Hepatocyte (in vitro differentiated cells): ENCODE measurements around the gene KSR2. TPM values are rescaled to one million over a fixed set of nuclear protein-coding genes. Genes with fewer than 3 reads are reported as not detected.

Source experiments
- DNase-seq: peaks from one replicate; pipeline ENCODE4 v3.0.0-alpha.2; 2016; ENCODE audit warnings: low spot score
- H2AFZ ChIP-seq: fragments of 200-600 bp; sonication (generic); 2 replicates; pipeline ENCODE4 v1.6.0; 2016; ENCODE audit warnings: antibody characterized with exemption, mild to moderate bottlenecking
- H3K27ac ChIP-seq: fragments of 200-600 bp; sonication (generic); 2 replicates; pipeline ENCODE4 v1.5.1; 2016; ENCODE audit warnings: mild to moderate bottlenecking
- H3K27me3 ChIP-seq: fragments of 200-600 bp; sonication (generic); 2 replicates; pipeline ENCODE4 v1.6.1; 2016
- H3K36me3 ChIP-seq: fragments of 200-600 bp; sonication (generic); replicated peaks from 2 replicates; pipeline ENCODE4 v1.5.1; 2016; ENCODE audit warnings: low read depth; ENCODE audit not compliant: insufficient read depth
- H3K4me1 ChIP-seq: fragments of 200-600 bp; sonication (generic); 2 replicates; pipeline ENCODE4 v1.5.1; 2016; ENCODE audit warnings: mild to moderate bottlenecking, moderate library complexity; ENCODE audit not compliant: insufficient read depth
- H3K4me2 ChIP-seq: fragments of 200-600 bp; sonication (generic); 2 replicates; pipeline ENCODE4 v1.6.0; 2016
- H3K4me3 ChIP-seq: fragments of 200-600 bp; sonication (generic); 2 replicates; pipeline ENCODE4 v1.5.1; 2016; ENCODE audit warnings: mild to moderate bottlenecking
- H3K79me2 ChIP-seq: fragments of 200-600 bp; sonication (generic); 2 replicates; pipeline ENCODE4 v1.6.0; 2017; ENCODE audit warnings: mild to moderate bottlenecking
- H3K9me2 ChIP-seq: fragments of 200-600 bp; sonication (generic); replicated peaks from 2 replicates; pipeline ENCODE4 v1.6.0; 2017; ENCODE audit warnings: mild to moderate bottlenecking; ENCODE audit not compliant: insufficient read depth
- H3K9me3 ChIP-seq: fragments of 200-600 bp; sonication (generic); 2 replicates; pipeline ENCODE4 v1.5.1; 2016; ENCODE audit warnings: low read depth, mild to moderate bottlenecking
- H4K20me1 ChIP-seq: fragments of 200-600 bp; sonication (generic); 2 replicates; pipeline ENCODE4 v1.6.0; 2016; ENCODE audit warnings: mild to moderate bottlenecking; ENCODE audit not compliant: insufficient read depth, poor library complexity, severe bottlenecking
- CTCF ChIP-seq: fragments of 200-600 bp; sonication (generic); IDR thresholded peaks from 2 replicates; pipeline ENCODE4 v1.5.1; 2016; ENCODE audit warnings: antibody characterized with exemption, mild to moderate bottlenecking; ENCODE audit not compliant: poor library complexity
- EZH2 ChIP-seq: fragments of 200-600 bp; sonication (generic); IDR thresholded peaks from 2 replicates; pipeline ENCODE4 v1.6.1; 2016; ENCODE audit warnings: antibody characterized with exemption, mild to moderate bottlenecking, borderline replicate concordance
- EZH2phosphoT487 ChIP-seq: fragments of 200-600 bp; sonication (generic); IDR thresholded peaks from one replicate; pipeline ENCODE4 v1.6.1; 2018; ENCODE audit warnings: antibody characterized with exemption, mild to moderate bottlenecking, low read depth, moderate library complexity; ENCODE audit not compliant: unreplicated experiment, severe bottlenecking
- WGBS: methylation state at CpG from one replicate; pipeline ENCODE4 v1.1.6; 2016; ENCODE audit warnings: low lambda C conversion rate; ENCODE audit errors: missing lambda C conversion rate; 5-methylcytosine and 5-hydroxymethylcytosine counted together
- polyA plus RNA-seq: library from polyadenylated mRNA; unstranded; fragments of >200 nt; fragmentation: Nextera tagmentation; extraction: Ambion mirVana; gene quantifications from 2 replicates; pipeline ENCODE4 v1.2.1, GENCODE V29; 2016
- total RNA-seq: library from RNA; depleted of rRNA; stranded (reverse); fragments of >200 nt; gene quantifications from 2 replicates; pipeline ENCODE4 v1.2.3, GENCODE V29; 2014

Gene KSR2
- total and polyA plus RNA-seq, 2 experiments from 2014 or later = 0.37 to 0.46 TPM

DNA sequence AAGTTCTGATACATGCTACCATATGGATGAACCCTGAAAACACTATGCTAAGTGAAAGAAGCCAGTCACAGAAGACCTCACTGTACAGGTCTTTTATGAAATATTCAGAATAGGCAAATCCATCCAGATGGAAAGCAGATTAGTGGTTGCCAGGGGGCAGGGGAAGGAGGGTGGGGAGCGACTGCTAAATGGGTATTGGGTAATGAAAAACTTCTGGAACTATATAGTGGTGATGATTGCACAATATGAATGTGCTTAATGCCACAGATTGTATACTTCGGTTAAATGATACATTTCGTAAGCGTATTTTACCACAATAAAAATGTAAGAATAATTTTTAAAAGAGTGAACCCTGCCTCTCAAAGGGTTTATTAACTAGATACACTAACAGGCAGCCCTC lies 11.8 kb upstream of the KSR2 start:
- no peaks in the 10 kb centered on the region for H3K4me1 ChIP-seq
- no peaks in the 10 kb centered on the region for H3K27me3 ChIP-seq
- 79% methylated on average over 4 of the region's 4 CpGs for WGBS
- no peaks in the 10 kb centered on the region for H4K20me1 ChIP-seq
- no peak overlapping the region for H2AFZ ChIP-seq
- TF ChIP-seq CTCF (no peak), EZH2 (no peak), EZH2phosphoT487 (no peak)
- no peak overlapping the region for H3K27ac ChIP-seq
- H3K4me2 ChIP-seq = no peak overlapping the region
- no peaks in the 10 kb centered on the region for H3K79me2 ChIP-seq
- H3K9me2 ChIP-seq = no peaks in the 10 kb centered on the region
- no peak overlapping the region for H3K4me3 ChIP-seq
- no peaks in the 10 kb centered on the region for H3K36me3 ChIP-seq
- no peaks in the 10 kb centered on the region for H3K9me3 ChIP-seq
- no peak for DNase-seq

DNA sequence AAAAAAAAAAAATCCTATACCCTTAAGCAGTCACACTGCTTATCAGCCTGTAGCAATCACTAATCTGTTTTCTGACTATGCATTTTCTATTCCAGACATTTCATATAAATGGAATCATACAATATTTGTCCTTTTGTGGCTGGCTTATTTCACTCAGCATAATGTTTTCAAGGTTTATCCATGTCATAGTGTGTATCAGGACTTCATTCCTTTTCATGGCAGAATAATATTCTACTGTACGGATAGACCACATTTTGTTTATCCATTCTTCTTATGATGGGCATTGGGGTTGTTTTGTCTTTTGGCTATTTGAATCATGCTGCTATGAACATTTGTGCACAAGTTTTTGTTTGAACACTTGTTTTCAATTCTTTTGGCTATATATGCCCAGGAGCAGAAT lies 8.6 kb upstream of the KSR2 start:
- H4K20me1 ChIP-seq = no peaks in the 10 kb centered on the region
- no peak for DNase-seq
- H3K9me2 ChIP-seq = no peaks in the 10 kb centered on the region
- no peak overlapping the region for H3K4me3 ChIP-seq
- WGBS = 97% methylated on average over 1 of the region's 1 CpG
- no peak overlapping the region for H2AFZ ChIP-seq
- no peaks in the 10 kb centered on the region for H3K27me3 ChIP-seq
- no peak overlapping the region for H3K4me2 ChIP-seq
- H3K9me3 ChIP-seq = no peaks in the 10 kb centered on the region
- no peaks in the 10 kb centered on the region for H3K79me2 ChIP-seq
- no peak overlapping the region for H3K27ac ChIP-seq
- H3K36me3 ChIP-seq = no peaks in the 10 kb centered on the region
- TF ChIP-seq CTCF (no peak), EZH2phosphoT487 (no peak), EZH2 (no peak)
- H3K4me1 ChIP-seq = no peaks in the 10 kb centered on the region

DNA sequence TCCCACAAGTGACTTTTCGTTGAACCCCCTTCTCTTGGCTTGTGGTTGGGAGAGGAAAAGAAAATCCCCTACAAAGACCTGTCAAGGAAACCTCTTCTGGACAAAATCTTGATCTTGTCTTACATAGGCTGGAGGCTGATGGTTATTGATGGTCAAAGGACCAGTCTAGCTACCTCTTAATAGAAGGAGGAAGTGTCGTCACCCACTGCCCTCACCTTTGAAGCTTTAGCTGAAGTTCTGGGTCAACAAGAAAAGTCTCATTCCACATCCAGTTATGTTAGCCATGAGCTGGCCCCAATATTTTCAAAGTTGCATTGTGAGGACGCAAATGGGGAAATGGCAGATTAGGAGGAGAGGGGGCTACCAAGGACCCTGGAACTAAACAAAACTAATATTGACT lies 6.2 kb upstream of the KSR2 start:
- no peaks in the 10 kb centered on the region for H4K20me1 ChIP-seq
- no peaks in the 10 kb centered on the region for H3K9me3 ChIP-seq
- no peak overlapping the region for H3K4me3 ChIP-seq
- no peak for DNase-seq
- no peaks in the 10 kb centered on the region for H3K9me2 ChIP-seq
- no peaks in the 10 kb centered on the region for H3K79me2 ChIP-seq
- H2AFZ ChIP-seq = no peak overlapping the region
- H3K36me3 ChIP-seq = no peaks in the 10 kb centered on the region
- no peak overlapping the region for H3K4me2 ChIP-seq
- TF ChIP-seq EZH2phosphoT487 (no peak), EZH2 (no peak), CTCF (no peak)
- H3K27ac ChIP-seq = no peak overlapping the region
- no peaks in the 10 kb centered on the region for H3K4me1 ChIP-seq
- no peaks in the 10 kb centered on the region for H3K27me3 ChIP-seq
- WGBS = 93% methylated on average over 3 of the region's 3 CpGs

DNA sequence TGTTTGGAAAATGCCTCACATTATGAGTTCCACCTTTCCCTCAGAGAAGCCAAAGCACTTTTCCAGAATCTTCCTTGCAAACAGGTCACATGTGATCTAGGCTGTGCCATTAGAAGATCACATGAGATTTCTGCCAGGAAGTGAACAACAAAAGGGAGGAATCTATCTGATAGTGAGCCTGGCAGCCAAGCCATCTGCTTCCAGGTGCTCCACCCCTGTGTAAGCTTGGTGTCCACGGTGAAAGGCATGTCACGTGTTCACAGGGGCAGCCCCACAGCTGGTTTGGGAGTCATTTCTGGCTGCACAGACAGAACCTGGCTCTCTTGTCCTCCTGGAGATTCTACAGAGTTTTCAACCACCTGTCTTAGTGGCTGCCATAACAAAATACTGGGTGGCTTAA lies 3.5 kb upstream of the KSR2 start:
- Histone ChIP-seq H3K4me3 (no peak overlapping the region), H3K79me2 (no peaks in the 10 kb centered on the region), H3K9me2 (no peaks in the 10 kb centered on the region), H3K27me3 (peaks cover 5% of the 10 kb centered on the region), H3K4me1 (peaks cover 5% of the 10 kb centered on the region), H3K27ac (no peak overlapping the region), H3K9me3 (no peaks in the 10 kb centered on the region), H3K4me2 (no peak overlapping the region), H3K36me3 (no peaks in the 10 kb centered on the region), H2AFZ (no peak overlapping the region), H4K20me1 (no peaks in the 10 kb centered on the region)
- 83% methylated on average over 2 of the region's 2 CpGs for WGBS
- TF ChIP-seq EZH2 = no peak
- no peak for TF ChIP-seq EZH2phosphoT487
- no peak for TF ChIP-seq CTCF
- DNase-seq = no peak
